Ureter (tissue), 1 donor: ENCODE measurements around the gene MED13L. TPM values are rescaled to one million over a fixed set of nuclear protein-coding genes. Genes with fewer than 3 reads are reported as not detected.
"Not testable (repeated sequence)": the region's sequence is repeated elsewhere in the genome, so short reads cannot be mapped to it uniquely, and the experiment has no call there.

Experiments
- DNase-seq: peaks from one replicate; pipeline ENCODE4 v3.0.0-alpha.2; 2020; ENCODE audit warnings: low spot score
- total RNA-seq: library from RNA; stranded (reverse); gene quantifications from one replicate; pipeline ENCODE4 v1.2.4, GENCODE V29; 2023
- donor health status: DM: yes; HTN: yes; CAD: no.

The MED13L gene
- total RNA-seq, 1 donor from 2014 or later = 130 TPM

- DNase-seq = not testable (repeated sequence)
Observed at GRCh38 chr12:116131987-116132386, 145.5 kb downstream of the MED13L start.

GRCh38 chr12:116131176-116131575, 146.3 kb downstream of the MED13L start:
- DNase-seq = no peak

GRCh38 chr12:116130431-116130830, 147.1 kb downstream of the MED13L start:
- DNase-seq = no peak

- DNase-seq = no peak
Observed at GRCh38 chr12:116128779-116129178, 148.7 kb downstream of the MED13L start.

GRCh38 chr12:116127859-116128258, 149.6 kb downstream of the MED13L start:
- DNase-seq = no peak

GRCh38 chr12:116126610-116127009, 150.9 kb downstream of the MED13L start:
- DNase-seq = no peak

- DNase-seq = no peak
Observed at GRCh38 chr12:116125956-116126566, 151.4 kb downstream of the MED13L start.

GRCh38 chr12:116125084-116125483, 152.4 kb downstream of the MED13L start:
- DNase-seq = no peak

- no peak for DNase-seq
Observed at GRCh38 chr12:116123451-116124258, 153.8 kb downstream of the MED13L start.

GRCh38 chr12:116122628-116123027, 154.9 kb downstream of the MED13L start:
- DNase-seq = no peak

GRCh38 chr12:116121453-116121871, 156.0 kb downstream of the MED13L start:
- DNase-seq = no peak

GRCh38 chr12:116116650-116117424, 160.7 kb downstream of the MED13L start:
- no peak for DNase-seq

GRCh38 chr12:116113398-116114130, 163.9 kb downstream of the MED13L start:
- no peak for DNase-seq

GRCh38 chr12:116106870-116107269, 170.6 kb downstream of the MED13L start:
- DNase-seq = no peak

- no peak for DNase-seq
Observed at GRCh38 chr12:116104167-116104767, 173.2 kb downstream of the MED13L start.

GRCh38 chr12:116101991-116102390, 175.5 kb downstream of the MED13L start:
- DNase-seq = no peak

- no peak for DNase-seq
Observed at GRCh38 chr12:116099652-116100432, 177.7 kb downstream of the MED13L start.

GRCh38 chr12:116096874-116097273, 180.6 kb downstream of the MED13L start:
- DNase-seq = no peak

- no peak for DNase-seq
Observed at GRCh38 chr12:116094475-116094874, 183.0 kb downstream of the MED13L start.

GRCh38 chr12:116093915-116094314, 183.6 kb downstream of the MED13L start:
- no peak for DNase-seq

- no peak for DNase-seq
Observed at GRCh38 chr12:116092776-116093175, 184.7 kb downstream of the MED13L start.
